Epithelial cell of esophagus (primary cell): ENCODE results near the gene INPP5A.

ENCODE experiments used
- DNase-seq: peaks from one replicate; pipeline ENCODE4 v3.0.0; 2010; ENCODE audit warnings: low read depth
- H3K4me3 ChIP-seq: 2 replicates; pipeline ENCODE4 v1.5.1; 2011; ENCODE audit warnings: mild to moderate bottlenecking, low read length, control low read depth
- CTCF ChIP-seq: IDR thresholded peaks from 2 replicates; pipeline ENCODE4 v1.5.1; 2011; ENCODE audit warnings: low read depth, mild to moderate bottlenecking, low read length, control low read depth, inconsistent platforms; ENCODE audit not compliant: insufficient read depth; ENCODE audit errors: missing control alignments

INPP5A gene

GRCh38 chr10:132783165-132783939 is 245.8 kb downstream of the INPP5A start:
- no peak overlapping the region for H3K4me3 ChIP-seq
- TF ChIP-seq CTCF: no peak
- DNase-seq: no peak

GRCh38 chr10:132783940-132784865 is 246.6 kb downstream of the INPP5A start:
- TF ChIP-seq CTCF: no peak
- no peak for DNase-seq
- H3K4me3 ChIP-seq: no peak overlapping the region

- H3K4me3 ChIP-seq: no peak overlapping the region
Observed at GRCh38 chr10:132784866-132785722, 247.5 kb downstream of the INPP5A start.

GRCh38 chr10:132785723-132786475 is 248.3 kb downstream of the INPP5A start, which contains the start of gene NKX6-2:
NKX6-2 (minus strand) TSS chr10:132786147; CDS start chr10:132785948, 199 bp downstream.
- DNase-seq: peak; percentile 5
- TF ChIP-seq CTCF: no peak
- no peak within 1 kb of the TSS for H3K4me3 ChIP-seq

More at GRCh38 chr10:132784866-132785722, 247.5 kb downstream of the INPP5A start:
- TF ChIP-seq CTCF: no peak
- DNase-seq: peak; percentile 25

- no peak for TF ChIP-seq CTCF
- H3K4me3 ChIP-seq: no peak overlapping the region
- DNase-seq: no peak
Observed at GRCh38 chr10:132786476-132786883, 248.9 kb downstream of the INPP5A start.
